ENCODE results near the gene NFASC.
A peak's percentile ranks its signal among the peaks of the same experiment; 100 is the strongest.

Gene NFASC

DNA sequence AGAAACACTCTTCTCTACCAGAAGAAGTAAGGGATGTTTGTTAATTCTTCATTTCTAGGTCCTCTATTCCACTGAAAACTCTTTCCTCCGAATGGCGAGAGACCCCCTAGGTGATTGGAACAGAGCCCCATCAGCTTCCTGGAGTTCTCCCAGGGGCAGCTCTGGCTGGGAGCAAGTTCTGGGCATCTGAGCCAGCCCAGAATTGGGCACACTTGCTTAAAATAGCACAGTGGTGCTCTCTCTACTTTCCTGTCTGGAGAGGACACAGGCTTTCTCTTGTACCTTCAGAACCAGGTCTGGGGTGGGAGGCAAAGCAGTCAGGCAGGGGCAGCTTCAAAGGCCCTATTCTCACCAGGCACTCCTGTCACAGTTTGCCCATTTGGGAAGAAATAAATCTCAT lies 89.2 kb downstream of the NFASC start:
- no peak for DNase-seq (ENCODE audit: low spot score)

- no peak for DNase-seq (ENCODE audit: low spot score)
Observed at GRCh38 chr1:204960306-204961125, 89.9 kb downstream of the NFASC start.

GRCh38 chr1:204961765-204962419 lies 91.2 kb downstream of the NFASC start:
- DNase-seq (ENCODE audit: low spot score) = no peak

DNA sequence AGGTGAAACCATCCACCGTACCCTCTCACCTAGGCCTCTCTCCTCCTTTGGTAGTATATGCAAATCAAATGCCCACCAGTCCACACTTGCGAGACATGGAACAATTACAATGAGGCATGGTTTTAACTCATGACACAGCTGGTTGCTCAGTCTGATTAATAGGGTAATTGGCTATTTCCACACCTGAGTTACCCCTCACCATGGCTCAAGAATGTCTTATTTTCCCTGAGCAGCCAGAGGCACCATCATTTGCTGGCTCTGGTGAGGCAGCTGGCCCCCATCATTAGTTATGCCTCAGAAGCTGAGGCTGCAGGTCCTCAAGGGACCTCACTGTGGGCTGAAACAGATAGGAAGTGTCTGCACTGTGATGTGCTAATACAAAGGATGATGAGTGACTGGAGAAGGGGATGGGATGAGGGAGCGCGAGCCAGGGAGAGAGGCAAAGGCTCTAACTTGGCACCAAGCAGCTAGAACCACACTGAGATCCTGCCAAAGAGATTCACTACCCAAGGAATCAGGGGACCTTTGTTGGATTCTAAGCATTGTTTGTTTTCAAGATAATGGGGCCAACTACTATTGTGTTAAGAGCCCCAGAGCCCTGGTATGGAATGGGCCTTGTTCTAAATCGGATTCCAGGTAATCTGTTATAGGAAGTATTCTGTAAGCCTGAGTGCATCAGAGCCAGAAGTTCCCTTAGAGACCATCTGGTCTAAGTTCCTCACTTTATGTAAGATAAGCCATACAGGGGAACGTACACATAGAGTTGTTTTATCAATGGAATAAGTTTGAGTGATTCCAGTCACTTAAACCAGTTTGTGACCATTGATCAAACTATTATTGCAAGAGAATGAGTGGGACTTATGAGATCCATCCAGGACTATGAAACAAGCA lies 92.3 kb downstream of the NFASC start:
- DNase-seq (ENCODE audit: low spot score) = no peak

GRCh38 chr1:204967451-204967850 lies 96.8 kb downstream of the NFASC start:
- DNase-seq (ENCODE audit: low spot score) = no peak

DNA sequence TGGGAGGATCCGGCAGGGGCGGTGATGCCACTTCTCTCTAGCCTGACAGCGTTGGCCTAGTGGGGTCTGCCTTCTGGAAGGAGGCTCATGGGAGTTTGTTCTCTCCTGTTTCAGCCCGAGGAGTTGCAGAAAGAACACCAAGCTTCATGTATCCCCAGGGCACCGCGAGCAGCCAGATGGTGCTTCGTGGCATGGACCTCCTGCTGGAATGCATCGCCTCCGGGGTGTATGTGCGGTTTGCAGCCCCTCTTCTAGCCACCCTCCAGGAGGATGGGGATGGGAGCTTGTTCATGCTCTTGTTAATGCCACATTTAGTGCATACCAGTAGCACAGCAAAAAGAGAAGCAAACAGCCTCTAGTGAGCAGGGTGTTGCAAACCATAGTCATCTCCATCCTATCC lies 97.5 kb downstream of the NFASC start:
- DNase-seq (ENCODE audit: low spot score) = no peak

GRCh38 chr1:204968951-204969350 lies 98.3 kb downstream of the NFASC start:
- DNase-seq (ENCODE audit: low spot score) = no peak

DNA sequence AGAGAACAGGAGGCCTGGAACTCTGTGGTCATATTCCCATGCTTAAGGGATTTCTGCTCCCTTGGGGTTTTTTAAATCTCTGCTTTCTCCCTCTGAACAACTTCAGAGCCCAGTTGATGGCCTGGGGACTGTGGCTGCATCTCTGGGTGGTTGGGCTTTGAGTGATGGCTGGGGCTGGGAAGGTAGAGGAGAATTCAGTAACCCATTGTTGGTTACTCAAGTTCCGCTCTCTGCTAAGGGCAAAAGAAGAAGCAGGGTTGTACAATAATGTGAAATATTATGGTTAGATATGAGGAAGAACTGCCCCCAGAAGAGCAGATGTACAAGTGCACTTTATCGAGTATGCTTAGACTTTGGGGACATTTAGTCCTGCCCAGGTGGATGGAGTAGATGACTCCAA lies 100.3 kb downstream of the NFASC start:
- DNase-seq (ENCODE audit: low spot score) = no peak

GRCh38 chr1:204971517-204972336 lies 101.1 kb downstream of the NFASC start:
- DNase-seq (ENCODE audit: low spot score) = no peak

DNA sequence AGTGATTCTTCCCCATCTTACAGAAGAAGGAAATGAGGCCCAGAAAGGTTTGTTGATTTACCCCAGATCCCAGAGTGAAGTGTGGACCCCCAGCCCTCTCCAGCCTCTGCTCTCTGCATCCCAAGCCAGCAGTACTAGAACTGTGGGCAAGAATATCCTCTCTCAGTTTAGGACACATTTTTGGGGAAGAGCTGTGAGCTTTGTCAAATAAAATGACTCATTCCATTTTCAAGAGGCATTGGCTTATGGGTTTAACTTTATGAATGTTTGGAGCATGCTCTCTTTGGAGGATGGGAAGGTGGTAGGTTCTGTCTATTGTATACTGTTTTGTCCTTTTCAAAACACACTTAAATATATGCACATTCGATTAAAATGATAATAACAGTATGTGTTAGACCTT lies 101.8 kb downstream of the NFASC start:
- DNase-seq (ENCODE audit: low spot score) = no peak

DNA sequence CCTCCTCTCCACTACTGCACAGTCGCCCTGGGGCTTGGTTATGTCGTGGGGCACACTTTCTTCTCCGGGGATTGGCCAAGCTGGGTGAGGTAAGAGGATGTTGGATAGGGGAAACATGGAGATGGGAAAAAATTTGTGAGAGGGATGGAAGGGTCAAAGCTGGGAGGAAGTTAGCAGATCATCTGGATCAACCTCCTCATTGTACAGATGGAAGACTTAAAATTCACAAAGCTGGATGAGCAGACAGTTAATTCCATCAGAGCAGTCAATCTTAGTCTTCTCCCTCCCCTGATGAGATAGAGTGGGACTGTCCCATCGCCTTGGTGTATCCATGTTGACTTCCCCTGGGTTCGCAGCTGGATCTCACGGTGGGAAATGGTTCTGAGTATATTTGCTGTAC lies 102.8 kb downstream of the NFASC start:
- no peak for DNase-seq (ENCODE audit: low spot score)

- DNase-seq (ENCODE audit: low spot score) = no peak
Observed at GRCh38 chr1:204974327-204974726, 103.7 kb downstream of the NFASC start.

GRCh38 chr1:204975021-204975420 lies 104.4 kb downstream of the NFASC start:
- peak; percentile 68 for DNase-seq (ENCODE audit: low spot score)

DNA sequence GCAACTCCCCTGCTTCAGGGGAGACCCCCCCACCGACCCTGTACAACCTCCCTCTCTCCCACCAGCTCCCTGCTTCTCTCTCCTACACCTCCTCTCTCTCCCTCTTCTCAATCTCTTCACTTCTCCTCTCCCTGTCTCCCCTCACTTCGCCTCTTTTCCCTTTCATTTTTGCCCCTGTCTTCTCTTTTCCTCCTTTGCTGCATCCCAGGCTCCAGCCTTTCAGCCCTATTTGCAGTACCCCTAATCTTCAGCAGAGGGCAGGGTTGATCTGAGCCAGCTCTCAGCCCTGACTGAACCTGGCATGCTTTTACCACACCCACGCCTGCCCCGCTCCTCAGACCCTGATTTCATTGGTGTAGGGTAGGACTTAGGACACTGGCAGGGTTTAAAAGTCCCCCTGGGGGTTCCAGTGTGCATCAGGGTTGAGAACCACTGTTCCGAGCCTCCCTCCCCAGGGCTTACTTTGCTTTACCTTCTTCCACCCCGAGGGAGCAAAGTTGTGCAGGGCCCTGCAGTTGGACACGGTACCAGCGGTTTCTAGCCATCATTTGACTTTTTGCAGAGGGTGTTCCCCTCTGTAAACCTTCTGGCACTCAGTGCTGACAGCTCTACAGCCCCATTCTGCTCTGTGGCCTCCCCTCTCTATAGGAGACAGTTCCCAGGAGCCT lies 105.0 kb downstream of the NFASC start:
- DNase-seq (ENCODE audit: low spot score) = peak; percentile 92

- DNase-seq (ENCODE audit: low spot score) = no peak
Observed at GRCh38 chr1:204976646-204977045, 106.0 kb downstream of the NFASC start.

DNA sequence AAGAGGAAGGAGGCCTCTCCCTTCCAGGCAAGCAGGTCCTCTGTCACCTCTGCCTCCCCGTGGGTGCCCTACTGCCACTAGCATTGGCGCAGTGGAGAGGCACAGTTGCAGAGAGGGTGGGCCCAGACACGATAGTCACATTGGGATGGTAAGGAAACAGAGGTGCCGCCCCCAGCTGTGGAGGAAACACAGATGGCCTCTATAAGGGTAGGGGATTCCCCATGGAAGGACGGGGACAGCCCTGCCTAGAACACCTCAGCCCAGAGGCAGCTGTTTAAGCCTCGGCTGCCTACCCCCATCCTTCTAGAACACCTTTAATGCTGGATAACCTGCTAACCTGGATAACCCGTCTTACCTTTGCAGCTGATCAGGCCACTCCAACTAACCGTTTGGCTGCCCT lies 106.7 kb downstream of the NFASC start:
- DNase-seq (ENCODE audit: low spot score) = no peak

GRCh38 chr1:204978782-204979181 lies 108.1 kb downstream of the NFASC start:
- DNase-seq (ENCODE audit: low spot score) = no peak

- DNase-seq (ENCODE audit: low spot score) = no peak
Observed at GRCh38 chr1:204979306-204979705, 108.6 kb downstream of the NFASC start.

DNA sequence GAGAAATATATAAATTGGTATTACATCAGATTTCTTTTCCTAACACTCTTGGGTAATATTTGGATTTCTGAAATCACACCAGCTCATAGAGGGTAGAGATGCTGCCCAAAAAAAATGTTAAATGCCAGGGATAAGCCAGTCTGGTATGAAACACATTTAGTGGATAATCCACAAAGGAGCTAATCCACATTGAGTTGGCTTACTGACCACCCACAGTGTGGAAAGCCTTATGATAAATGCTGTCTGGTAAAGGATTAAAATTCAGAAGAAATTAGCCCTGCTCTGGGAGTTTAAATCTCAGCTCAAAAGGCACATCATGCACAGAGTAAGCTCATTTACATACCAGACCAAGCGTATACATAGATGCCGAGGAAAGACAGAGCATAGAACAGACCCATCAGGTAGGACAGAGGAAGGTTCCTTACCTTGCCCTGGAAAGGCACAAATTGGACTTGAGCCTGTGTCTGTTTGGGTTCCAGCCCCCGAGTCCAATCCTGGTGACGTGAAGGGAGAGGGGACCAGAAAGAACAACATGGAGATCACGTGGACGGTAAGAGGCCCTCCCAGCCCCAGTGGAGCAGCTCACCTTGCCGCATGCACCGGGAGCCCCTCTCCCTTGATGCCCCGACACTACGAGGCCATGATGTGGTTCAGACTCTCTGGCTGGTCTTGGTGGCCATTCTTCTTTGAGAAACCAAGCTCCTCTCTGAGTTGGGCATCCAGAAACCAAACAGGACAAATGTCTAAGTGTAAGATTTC lies 109.4 kb downstream of the NFASC start:
- no peak for DNase-seq (ENCODE audit: low spot score)

DNA sequence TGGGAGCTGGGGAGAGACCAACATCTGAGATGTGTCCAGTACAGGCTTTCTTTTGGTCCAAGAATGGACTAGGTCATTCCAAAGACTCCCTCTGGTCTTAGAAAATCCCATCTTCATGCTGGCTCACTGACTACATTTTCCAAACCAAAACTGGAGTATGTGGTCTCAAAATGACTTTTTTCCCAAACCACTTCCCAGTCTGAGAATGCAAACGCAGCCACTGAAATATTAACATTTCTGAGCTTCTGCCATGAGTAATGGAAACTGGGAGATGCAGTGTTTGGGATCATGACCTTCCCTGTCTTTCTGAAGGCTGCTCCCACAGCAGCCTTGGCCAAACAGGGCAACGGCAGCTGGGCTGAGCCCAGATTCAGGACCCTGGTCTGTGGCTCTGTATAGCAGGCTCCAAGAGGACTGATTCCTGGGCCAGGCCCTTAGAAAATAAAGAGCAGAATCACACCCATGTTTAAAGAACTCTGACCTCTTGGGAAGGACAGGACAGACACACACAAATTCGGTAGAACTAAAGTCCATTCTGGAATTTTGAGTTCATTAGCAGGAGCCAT lies 110.3 kb downstream of the NFASC start:
- DNase-seq (ENCODE audit: low spot score) = no peak
